Osteoblast (primary cell): Measurements from ENCODE around the gene PIEZO1. TPM values are rescaled to one million over a fixed set of nuclear protein-coding genes. Genes with fewer than 3 reads are reported as not detected.

Source experiments
- DNase-seq: peaks from one replicate; pipeline ENCODE4 v3.0.0; 2011; ENCODE audit warnings: low spot score, mixed read lengths; ENCODE audit not compliant: insufficient read length; ENCODE audit errors: missing footprints
- H2AFZ ChIP-seq: 2 replicates; pipeline ENCODE4 v1.6.0; 2011; ENCODE audit warnings: mild to moderate bottlenecking, low read length
- H3K27ac ChIP-seq: 2 replicates; pipeline ENCODE4 v1.5.1; 2011; ENCODE audit warnings: mild to moderate bottlenecking, low read depth, low read length, moderate library complexity
- H3K27me3 ChIP-seq: 2 replicates; pipeline ENCODE4 v1.6.0; 2012; ENCODE audit warnings: mild to moderate bottlenecking, control low read depth, inconsistent platforms, low read length, moderate library complexity; ENCODE audit not compliant: insufficient read depth
- H3K36me3 ChIP-seq: 2 replicates; pipeline ENCODE4 v1.5.1; 2011; ENCODE audit warnings: mild to moderate bottlenecking, low read length, control low read depth, moderate library complexity; ENCODE audit not compliant: insufficient read depth
- H3K4me1 ChIP-seq: 2 replicates; pipeline ENCODE4 v1.5.1; 2011; ENCODE audit warnings: mild to moderate bottlenecking, low read length, control low read depth, moderate library complexity; ENCODE audit not compliant: insufficient read depth
- H3K4me2 ChIP-seq: 2 replicates; pipeline ENCODE4 v1.6.0; 2011; ENCODE audit warnings: mild to moderate bottlenecking, low read length; ENCODE audit not compliant: insufficient read depth
- H3K4me3 ChIP-seq: fragments of 200-600 bp; sonication (generic); 3 replicates; pipeline ENCODE4 v1.5.1; 2012; ENCODE audit warnings: mild to moderate bottlenecking, low read length, inconsistent platforms; ENCODE audit not compliant: insufficient read depth
- H3K79me2 ChIP-seq: 2 replicates; pipeline ENCODE4 v1.6.0; 2012; ENCODE audit warnings: mild to moderate bottlenecking, low read length, control low read depth, inconsistent platforms; ENCODE audit not compliant: insufficient read depth
- H3K9me3 ChIP-seq: 2 replicates; pipeline ENCODE4 v1.5.1; 2011; ENCODE audit warnings: low read depth, low read length, control low read depth
- H4K20me1 ChIP-seq: 2 replicates; pipeline ENCODE4 v1.6.0; 2012; ENCODE audit warnings: mild to moderate bottlenecking, low read length, control low read depth; ENCODE audit not compliant: insufficient read depth
- CTCF ChIP-seq: IDR thresholded peaks from 2 replicates; pipeline ENCODE4 v1.5.1; 2011; ENCODE audit warnings: mild to moderate bottlenecking, low read depth, low read length, moderate library complexity; ENCODE audit errors: extremely low read depth
- total RNA-seq: library from RNA; depleted of rRNA; stranded (reverse); fragments of >200 nt; gene quantifications from 2 replicates; pipeline ENCODE4 v1.2.3, GENCODE V29; 2012

Gene PIEZO1
- total RNA-seq, 1 donor = 207 TPM

DNA sequence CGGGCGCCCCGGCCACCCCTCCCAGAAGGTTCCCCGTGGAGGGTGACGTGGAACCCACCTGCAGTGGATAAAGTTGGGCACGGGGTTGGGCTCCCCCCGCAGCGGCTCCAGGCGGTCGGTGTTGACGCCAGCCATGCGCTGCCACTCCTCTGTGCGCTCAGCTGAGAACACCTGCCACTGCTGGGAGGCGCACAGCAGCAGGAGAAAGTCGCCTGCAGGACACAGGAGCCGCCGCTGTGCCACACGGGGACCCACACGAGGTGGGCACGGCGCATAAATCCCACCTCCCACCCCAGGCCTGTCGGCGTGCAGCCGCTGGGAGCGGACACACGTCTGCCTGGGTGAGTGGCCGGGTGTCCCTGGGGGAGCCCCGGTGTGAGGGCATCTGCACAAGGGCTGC lies 58.0 kb downstream of the PIEZO1 start:
- DNase-seq = no peak
- no peaks in the 10 kb centered on the region for H3K4me1 ChIP-seq
- peaks cover 5% of the 10 kb centered on the region for H4K20me1 ChIP-seq
- no peaks in the 10 kb centered on the region for H3K9me3 ChIP-seq
- H3K27ac ChIP-seq = no peak overlapping the region
- H3K4me2 ChIP-seq = no peak overlapping the region
- H3K27me3 ChIP-seq = no peaks in the 10 kb centered on the region
- H3K4me3 ChIP-seq = no peak overlapping the region
- H3K36me3 ChIP-seq = peaks cover 67% of the 10 kb centered on the region
- no peak overlapping the region for H2AFZ ChIP-seq
- TF ChIP-seq CTCF = no peak
- peaks cover 20% of the 10 kb centered on the region for H3K79me2 ChIP-seq

GRCh38 chr16:88726408-88726749 lies 58.6 kb downstream of the PIEZO1 start:
- Histone ChIP-seq H3K4me3 (no peak overlapping the region), H3K4me2 (no peak overlapping the region), H2AFZ (no peak overlapping the region), H3K27ac (no peak overlapping the region), H3K36me3 (peaks cover 70% of the 10 kb centered on the region), H3K9me3 (no peaks in the 10 kb centered on the region), H3K4me1 (no peaks in the 10 kb centered on the region), H3K27me3 (no peaks in the 10 kb centered on the region), H4K20me1 (peaks cover 3% of the 10 kb centered on the region), H3K79me2 (peaks cover 20% of the 10 kb centered on the region)
- TF ChIP-seq CTCF = no peak
- DNase-seq = peak; percentile 85

DNA sequence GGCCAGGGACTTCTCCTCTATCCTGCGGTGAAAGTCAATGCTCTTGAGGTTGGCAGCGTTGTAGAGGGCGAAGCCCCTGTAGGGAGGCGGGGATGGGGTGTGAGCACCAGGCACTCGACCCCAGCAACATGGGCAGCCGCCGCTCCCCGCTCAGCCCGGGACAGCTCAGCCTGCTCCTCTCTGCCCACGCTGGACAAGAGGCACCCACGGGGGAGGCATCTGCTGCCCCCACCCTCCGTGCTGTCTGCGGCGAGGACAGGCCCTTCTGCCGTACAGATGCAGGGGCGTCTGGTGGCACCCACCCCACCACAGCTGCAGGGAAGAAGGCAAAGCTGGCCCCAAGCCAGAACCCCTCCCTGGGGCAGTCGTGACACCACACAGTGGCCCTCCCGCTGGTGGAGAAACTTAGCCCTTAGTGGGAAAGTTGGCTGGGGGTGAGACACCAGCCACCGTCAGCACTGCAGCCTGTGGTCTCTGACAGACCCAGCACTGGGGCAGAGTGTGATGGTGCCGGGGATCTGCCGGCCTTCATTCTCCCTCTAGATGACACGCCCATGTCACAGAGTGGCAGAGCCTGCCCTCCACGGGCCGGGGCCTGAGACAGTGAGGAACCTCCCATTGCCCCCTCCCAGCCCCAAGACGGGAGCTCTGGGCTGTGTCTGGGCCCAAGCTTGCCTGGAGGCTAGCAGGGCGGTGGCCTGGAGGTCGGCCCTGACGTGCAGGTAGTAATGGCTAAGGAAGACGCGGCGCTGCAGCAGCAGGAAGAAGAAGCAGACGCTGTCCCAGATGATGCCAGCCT lies 59.2 kb downstream of the PIEZO1 start:
- H3K4me3 ChIP-seq = no peak overlapping the region
- TF ChIP-seq CTCF = no peak
- H3K4me2 ChIP-seq = no peak overlapping the region
- H4K20me1 ChIP-seq = peaks cover 8% of the 10 kb centered on the region
- no peaks in the 10 kb centered on the region for H3K9me3 ChIP-seq
- H3K4me1 ChIP-seq = no peaks in the 10 kb centered on the region
- H3K27ac ChIP-seq = no peak overlapping the region
- H3K36me3 ChIP-seq = peaks cover 71% of the 10 kb centered on the region
- peaks cover 20% of the 10 kb centered on the region for H3K79me2 ChIP-seq
- no peaks in the 10 kb centered on the region for H3K27me3 ChIP-seq
- peak; percentile 88 for DNase-seq
- no peak overlapping the region for H2AFZ ChIP-seq

- Histone ChIP-seq H3K27ac (no peak overlapping the region), H3K4me2 (no peak overlapping the region), H3K4me1 (no peaks in the 10 kb centered on the region), H3K9me3 (no peaks in the 10 kb centered on the region), H3K36me3 (peaks cover 70% of the 10 kb centered on the region), H2AFZ (no peak overlapping the region), H3K27me3 (no peaks in the 10 kb centered on the region), H4K20me1 (peaks cover 8% of the 10 kb centered on the region), H3K79me2 (peaks cover 20% of the 10 kb centered on the region), H3K4me3 (no peak overlapping the region)
- no peak for DNase-seq
- no peak for TF ChIP-seq CTCF
Measured at GRCh38 chr16:88724855-88725555, 60.0 kb downstream of the PIEZO1 start.
